Brain microvascular endothelial cell (primary cell): ENCODE results near the gene ERG.

Source experiments
- DNase-seq: peaks from one replicate; pipeline ENCODE4 v3.0.0-alpha.2; 2020
- H3K27ac ChIP-seq: fragments of 250-450 bp; sonication (Bioruptor Pico); 2 replicates; pipeline ENCODE4 v1.5.1; 2020; ENCODE audit warnings: mild to moderate bottlenecking, moderate library complexity
- H3K27me3 ChIP-seq: fragments of 250-450 bp; sonication (Bioruptor Pico); replicated peaks from 2 replicates; pipeline ENCODE4 v1.5.1; 2020; ENCODE audit warnings: mild to moderate bottlenecking
- H3K36me3 ChIP-seq: fragments of 250-450 bp; sonication (Bioruptor Pico); replicated peaks from 2 replicates; pipeline ENCODE4 v1.5.1; 2020; ENCODE audit warnings: mild to moderate bottlenecking
- H3K4me3 ChIP-seq: 2 replicates; pipeline ENCODE4 v1.5.1; 2011; ENCODE audit warnings: low read depth, mild to moderate bottlenecking, control low read depth, low read length, moderate library complexity
- in situ Hi-C: cut with HindIII; loops from 2 replicates; pipeline ENCODE4 v1.10.0; 2017; ENCODE audit warnings: low sequenced_read_pairs, low pct_ligation_motif_present
- TF ChIP-seq, protein P1 (sequence below): IDR thresholded peaks from 2 replicates; pipeline ENCODE4 v1.5.1; 2011; ENCODE audit warnings: low read depth, mild to moderate bottlenecking, moderate library complexity, low read length, control low read depth, inconsistent platforms; ENCODE audit errors: missing control alignments

The ERG gene

DNA sequence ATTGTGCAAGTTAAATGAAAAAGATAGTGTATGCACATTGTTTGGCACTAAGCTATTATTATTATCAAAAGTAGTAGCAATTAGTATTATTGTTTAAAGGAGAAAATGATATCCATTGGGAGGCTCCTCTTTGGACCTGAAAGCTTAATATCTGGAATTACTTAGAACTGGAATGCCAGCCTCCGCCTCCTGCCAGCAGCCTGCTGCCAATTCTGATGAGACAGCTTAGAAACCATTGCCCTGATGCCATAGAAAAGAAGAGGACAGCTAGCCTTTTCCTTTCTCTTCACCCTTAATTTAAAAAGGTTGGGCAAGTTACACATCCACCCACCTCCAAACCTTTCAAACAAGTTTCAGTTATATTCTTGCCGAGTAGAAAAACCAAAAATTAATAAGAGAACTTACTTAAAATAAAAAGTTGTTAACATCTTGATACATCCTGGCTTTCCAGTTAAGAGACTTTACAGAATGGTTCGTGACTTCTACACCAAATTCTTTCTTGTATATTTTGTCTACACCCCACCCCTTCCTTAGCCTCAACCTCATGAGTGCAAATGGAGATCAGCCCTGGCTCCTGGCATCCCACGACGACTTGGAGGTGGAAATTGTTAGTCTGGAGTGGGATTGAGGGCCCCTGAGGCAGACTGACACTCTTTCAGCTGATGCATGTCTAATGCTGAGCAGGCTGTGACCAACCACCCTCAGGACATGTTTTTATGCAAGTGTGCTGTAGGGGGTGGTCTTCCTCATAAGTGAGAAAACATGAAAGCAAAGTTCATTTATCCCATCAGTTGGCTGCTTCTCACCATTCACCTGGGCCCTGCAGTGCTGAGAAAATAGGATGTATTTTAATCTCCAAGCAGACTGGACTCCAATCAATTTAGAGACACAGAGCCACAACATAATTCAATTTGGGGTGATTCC lies 120.8 kb downstream of the ERG start:
- in situ Hi-C loops: no loop called here
- H3K27ac ChIP-seq: no peak overlapping the region
- H3K27me3 ChIP-seq: no peaks in the 10 kb centered on the region
- H3K4me3 ChIP-seq: no peak overlapping the region
- TF ChIP-seq, protein P1, sequence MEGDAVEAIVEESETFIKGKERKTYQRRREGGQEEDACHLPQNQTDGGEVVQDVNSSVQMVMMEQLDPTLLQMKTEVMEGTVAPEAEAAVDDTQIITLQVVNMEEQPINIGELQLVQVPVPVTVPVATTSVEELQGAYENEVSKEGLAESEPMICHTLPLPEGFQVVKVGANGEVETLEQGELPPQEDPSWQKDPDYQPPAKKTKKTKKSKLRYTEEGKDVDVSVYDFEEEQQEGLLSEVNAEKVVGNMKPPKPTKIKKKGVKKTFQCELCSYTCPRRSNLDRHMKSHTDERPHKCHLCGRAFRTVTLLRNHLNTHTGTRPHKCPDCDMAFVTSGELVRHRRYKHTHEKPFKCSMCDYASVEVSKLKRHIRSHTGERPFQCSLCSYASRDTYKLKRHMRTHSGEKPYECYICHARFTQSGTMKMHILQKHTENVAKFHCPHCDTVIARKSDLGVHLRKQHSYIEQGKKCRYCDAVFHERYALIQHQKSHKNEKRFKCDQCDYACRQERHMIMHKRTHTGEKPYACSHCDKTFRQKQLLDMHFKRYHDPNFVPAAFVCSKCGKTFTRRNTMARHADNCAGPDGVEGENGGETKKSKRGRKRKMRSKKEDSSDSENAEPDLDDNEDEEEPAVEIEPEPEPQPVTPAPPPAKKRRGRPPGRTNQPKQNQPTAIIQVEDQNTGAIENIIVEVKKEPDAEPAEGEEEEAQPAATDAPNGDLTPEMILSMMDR: no peak
- DNase-seq: no peak
- no peaks in the 10 kb centered on the region for H3K36me3 ChIP-seq

DNA sequence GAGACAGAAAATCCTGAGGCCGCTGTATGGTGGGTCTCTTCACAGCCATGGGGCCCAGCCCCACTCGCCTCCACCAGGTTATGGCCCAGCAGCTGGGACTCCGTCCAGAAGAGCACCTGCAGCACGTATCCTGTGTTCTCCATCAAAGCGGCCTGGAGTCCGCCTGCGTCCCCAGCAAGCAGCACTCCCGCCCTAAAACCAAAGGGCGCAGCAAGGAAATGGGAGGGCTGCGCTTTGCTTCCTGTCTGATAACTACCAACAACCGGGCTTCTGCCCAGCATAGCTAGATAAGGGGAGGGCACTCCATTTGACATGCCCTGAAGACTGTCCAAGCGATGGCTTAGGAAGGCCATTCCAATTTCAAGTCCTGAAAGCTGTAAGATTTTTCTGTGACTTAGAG lies 121.6 kb downstream of the ERG start:
- Histone ChIP-seq H3K4me3 (no peak overlapping the region), H3K27ac (no peak overlapping the region), H3K36me3 (no peaks in the 10 kb centered on the region), H3K27me3 (no peaks in the 10 kb centered on the region)
- in situ Hi-C loops: no loop called here
- no peak for DNase-seq
- TF ChIP-seq, protein P1: no peak

DNA sequence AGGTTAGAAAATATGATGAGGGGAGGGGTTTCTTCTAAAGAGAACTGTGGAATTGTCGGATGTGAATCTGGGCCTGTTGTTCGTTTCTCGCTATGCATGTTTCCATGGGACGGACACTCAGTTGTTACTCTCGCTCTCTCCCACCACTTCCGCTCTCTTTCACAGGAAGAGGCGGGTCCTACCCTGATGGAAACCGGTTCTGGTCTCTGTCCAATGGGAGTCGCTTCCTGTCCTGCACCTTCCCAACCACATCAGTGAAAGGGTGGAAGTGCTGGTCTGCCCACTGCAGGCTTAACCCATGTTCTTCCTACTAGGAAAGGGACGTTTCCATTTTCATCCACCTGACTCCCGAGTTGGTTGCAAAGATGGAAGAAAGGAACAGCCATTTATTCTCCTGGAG lies 122.0 kb downstream of the ERG start:
- TF ChIP-seq, protein P1: no peak
- DNase-seq: no peak
- Histone ChIP-seq H3K27ac (no peak overlapping the region), H3K36me3 (no peaks in the 10 kb centered on the region), H3K4me3 (no peak overlapping the region), H3K27me3 (no peaks in the 10 kb centered on the region)
- in situ Hi-C loops: no loop called here

DNA sequence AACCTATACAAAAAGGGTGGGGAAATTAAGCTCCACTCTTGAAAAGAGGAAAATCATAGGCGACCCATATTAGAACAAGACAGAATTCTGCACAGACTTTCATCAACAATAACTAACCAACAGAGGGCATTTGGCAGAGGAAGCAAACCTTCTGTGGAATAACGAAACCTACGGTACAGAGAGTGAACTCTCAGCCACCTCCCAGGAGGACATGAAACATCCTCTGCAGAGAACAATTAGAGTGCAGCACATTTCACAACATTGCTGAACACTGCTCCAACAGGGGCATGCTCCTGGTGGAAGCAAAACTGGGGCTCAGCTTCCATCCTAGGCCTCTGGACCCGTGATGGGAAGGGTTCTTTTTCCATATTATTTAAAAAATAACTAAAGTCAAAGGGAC lies 130.6 kb downstream of the ERG start:
- DNase-seq: no peak
- Histone ChIP-seq H3K27ac (no peak overlapping the region), H3K4me3 (no peak overlapping the region), H3K27me3 (no peaks in the 10 kb centered on the region), H3K36me3 (no peaks in the 10 kb centered on the region)
- TF ChIP-seq, protein P1: no peak
- in situ Hi-C loops: loop anchor here (25.0 kb wide), 1 partner anchor 605 kb away; no protein-coding TSS in a partner anchor

DNA sequence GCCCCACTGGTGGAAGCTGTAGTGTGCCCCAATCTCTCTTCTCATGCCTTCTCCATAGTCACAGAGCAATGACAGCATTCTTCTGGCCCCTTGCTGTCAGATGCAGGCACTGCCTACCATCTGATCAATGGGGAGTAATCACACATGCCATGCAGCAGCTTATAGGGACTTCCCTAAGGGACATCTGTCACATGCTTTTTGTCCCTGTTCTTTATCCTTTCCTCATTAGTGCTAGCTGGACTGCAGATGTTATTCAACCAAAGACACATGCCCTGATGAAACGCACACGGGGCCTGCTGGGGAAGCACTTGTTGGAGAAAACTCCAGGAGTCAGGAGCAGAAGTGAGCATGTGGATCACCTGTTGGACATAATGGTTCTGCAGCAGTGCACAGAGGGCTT lies 132.8 kb downstream of the ERG start:
- H3K36me3 ChIP-seq: no peaks in the 10 kb centered on the region
- DNase-seq: no peak
- TF ChIP-seq, protein P1: no peak
- in situ Hi-C loops: loop anchor here (25.0 kb wide), 1 partner anchor 603 kb away; no protein-coding TSS in a partner anchor
- no peak overlapping the region for H3K4me3 ChIP-seq
- no peak overlapping the region for H3K27ac ChIP-seq
- H3K27me3 ChIP-seq: no peaks in the 10 kb centered on the region
